ENCODE data around the gene SAYSD1. TPM values are rescaled to one million over a fixed set of nuclear protein-coding genes. Genes with fewer than 3 reads are reported as not detected.

The SAYSD1 gene
- total and polyA plus RNA-seq, 9 of the 15 experiments (the other 6 are each of a cell fraction or from before 2014, with no cell fraction given): 3.5 to 19.1 (median 12.4) TPM

DNA sequence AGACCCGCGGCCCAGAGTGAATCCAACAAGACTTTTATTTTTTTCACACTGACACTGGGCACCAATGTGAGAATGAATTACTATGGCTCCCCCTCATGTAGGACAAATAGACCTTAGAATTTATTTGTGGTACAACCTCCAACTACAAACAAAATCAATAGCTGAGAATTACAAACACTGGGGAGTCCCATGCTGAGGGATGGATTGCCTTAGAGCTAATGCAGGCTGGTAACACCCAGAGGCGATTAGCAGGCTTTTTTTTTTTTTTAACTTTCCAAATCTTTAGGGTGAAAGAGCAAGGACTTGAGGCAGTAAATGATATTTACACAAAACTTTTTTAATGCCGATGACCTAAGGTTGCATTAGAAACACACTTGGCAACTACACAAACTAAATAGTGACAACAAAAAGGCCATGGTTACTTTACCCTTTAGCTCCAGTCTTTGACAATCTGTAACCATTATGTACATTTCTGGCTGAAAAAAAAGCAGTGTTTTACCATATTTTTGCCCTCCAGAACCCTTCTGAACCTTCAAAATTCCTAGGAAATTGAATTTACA is 21.8 kb downstream of the SAYSD1 start (continued):
- TF ChIP-seq MYBL2 (IDR thresholded peaks at IDR 0.05; ENCODE audit: low read depth) (no peak), MYBL2 (CRISPR knock-in tag; IDR thresholded peaks at IDR 0.05; ENCODE audit: borderline replicate concordance) (no peak), SP1 (CRISPR knock-in tag; IDR thresholded peaks at IDR 0.05) (no peak)
- TF ChIP-seq, protein P1, sequence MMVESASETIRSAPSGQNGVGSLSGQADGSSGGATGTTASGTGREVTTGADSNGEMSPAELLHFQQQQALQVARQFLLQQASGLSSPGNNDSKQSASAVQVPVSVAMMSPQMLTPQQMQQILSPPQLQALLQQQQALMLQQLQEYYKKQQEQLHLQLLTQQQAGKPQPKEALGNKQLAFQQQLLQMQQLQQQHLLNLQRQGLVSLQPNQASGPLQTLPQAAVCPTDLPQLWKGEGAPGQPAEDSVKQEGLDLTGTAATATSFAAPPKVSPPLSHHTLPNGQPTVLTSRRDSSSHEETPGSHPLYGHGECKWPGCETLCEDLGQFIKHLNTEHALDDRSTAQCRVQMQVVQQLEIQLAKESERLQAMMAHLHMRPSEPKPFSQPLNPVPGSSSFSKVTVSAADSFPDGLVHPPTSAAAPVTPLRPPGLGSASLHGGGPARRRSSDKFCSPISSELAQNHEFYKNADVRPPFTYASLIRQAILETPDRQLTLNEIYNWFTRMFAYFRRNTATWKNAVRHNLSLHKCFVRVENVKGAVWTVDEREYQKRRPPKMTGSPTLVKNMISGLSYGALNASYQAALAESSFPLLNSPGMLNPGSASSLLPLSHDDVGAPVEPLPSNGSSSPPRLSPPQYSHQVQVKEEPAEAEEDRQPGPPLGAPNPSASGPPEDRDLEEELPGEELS (CRISPR knock-in tag; IDR thresholded peaks at IDR 0.05; ENCODE audit: borderline replicate concordance): no peak

DNA sequence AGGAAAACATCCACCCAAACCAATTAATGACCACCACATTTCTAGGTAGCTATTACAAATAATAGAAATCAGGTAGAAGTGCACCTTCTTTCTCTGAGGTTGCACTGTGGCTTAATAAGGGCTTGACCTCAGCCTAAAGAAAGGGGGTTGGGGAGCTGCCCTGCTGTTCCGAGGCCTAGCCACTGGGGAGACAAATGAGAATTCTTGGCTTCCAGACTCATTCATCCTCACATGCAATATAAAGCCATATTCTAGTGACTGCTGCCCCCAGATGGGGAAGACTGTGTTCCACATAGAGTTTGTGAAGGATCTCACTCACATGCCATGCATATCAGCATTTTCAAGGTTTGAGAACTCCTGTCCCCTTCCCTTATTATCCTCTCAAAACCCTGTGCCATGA is 22.9 kb downstream of the SAYSD1 start:
- Histone ChIP-seq H3K27ac (ENCODE audit: extremely low read depth, low read depth, low read length) (no peak overlapping the region), H3K4me2 (ENCODE audit: insufficient read depth, low read length) (no peak overlapping the region), H3K4me1 (replicated peaks in 1 of 2; ENCODE audit: control insufficient read depth in 2 of 2, insufficient read depth in 2 of 2, low read length in 2 of 2) (no peaks in the 10 kb centered on the region; a peak in 1 of 5 replicates), H3K27me3 (ENCODE audit: control insufficient read depth in 2 of 2, insufficient read depth in 2 of 2, low read length in 2 of 2) (peaks cover 31 to 39% of the 10 kb centered on the region in 2 experiments), H3K9me1 (ENCODE audit: control insufficient read depth, insufficient read depth, low read length) (no peaks in the 10 kb centered on the region), H3K79me2 (ENCODE audit: control insufficient read depth, insufficient read depth, low read length) (no peaks in the 10 kb centered on the region), H3K4me3 (no peak overlapping the region), H3K9ac (ENCODE audit: insufficient read depth in 1 of 2, low read depth in 2 of 2, low read length in 2 of 2) (no peak overlapping the region), H4K20me1 (replicated peaks; ENCODE audit: control insufficient read depth, insufficient read depth, low read length) (peaks cover 4% of the 10 kb centered on the region), H3K9me3 (replicated peaks; ENCODE audit: control insufficient read depth, insufficient read depth, low read depth, low read length) (no peaks in the 10 kb centered on the region), H2AFZ (ENCODE audit: low read depth, low read length) (no peak overlapping the region), H3K36me3 (ENCODE audit: control insufficient read depth, insufficient read depth, low read length) (no peaks in the 10 kb centered on the region)
- FAIRE-seq: no peak
- ATAC-seq: peak; percentile 86
- intact Hi-C loops (cut with micrococcal nuclease) (loop anchor here (2.0 kb wide), 1 partner anchor 89 kb away; no protein-coding TSS in a partner anchor), in situ Hi-C loops (cut with MboI) (no loop called here)
- DNase-seq (ENCODE audit: extremely low read depth in 1 of 4, low spot score in 3 of 4): peak; percentile 36 to 50 (median 41)
- ChIA-PET CTCF (ENCODE audit: low intra/inter-chr PET ratio) (interaction anchor here (0.6 to 1.3 kb wide), 3 partner anchors 89 to 220 kb away, joined by 3 to 7 read pairs (median 5); no protein-coding TSS in a partner anchor), POLR2A (interaction anchor here (0.6 kb wide), 2 partner anchors 96 to 227 kb away, joined by 3 read pairs; no protein-coding TSS in a partner anchor)
- WGBS (ENCODE audit: insufficient coverage, low coverage, missing lambda C conversion rate): 0% methylated on average over 1 of the region's 1 CpG
- BruUV-seq (replicated peaks): no TSS peak
- peak; percentile 23; the same call in 1 of the 2 replicates for TF ChIP-seq STAG1 (CRISPR knock-in tag; IDR thresholded peaks at IDR 0.05; ENCODE audit: borderline replicate concordance)
- TF ChIP-seq, protein P2, sequence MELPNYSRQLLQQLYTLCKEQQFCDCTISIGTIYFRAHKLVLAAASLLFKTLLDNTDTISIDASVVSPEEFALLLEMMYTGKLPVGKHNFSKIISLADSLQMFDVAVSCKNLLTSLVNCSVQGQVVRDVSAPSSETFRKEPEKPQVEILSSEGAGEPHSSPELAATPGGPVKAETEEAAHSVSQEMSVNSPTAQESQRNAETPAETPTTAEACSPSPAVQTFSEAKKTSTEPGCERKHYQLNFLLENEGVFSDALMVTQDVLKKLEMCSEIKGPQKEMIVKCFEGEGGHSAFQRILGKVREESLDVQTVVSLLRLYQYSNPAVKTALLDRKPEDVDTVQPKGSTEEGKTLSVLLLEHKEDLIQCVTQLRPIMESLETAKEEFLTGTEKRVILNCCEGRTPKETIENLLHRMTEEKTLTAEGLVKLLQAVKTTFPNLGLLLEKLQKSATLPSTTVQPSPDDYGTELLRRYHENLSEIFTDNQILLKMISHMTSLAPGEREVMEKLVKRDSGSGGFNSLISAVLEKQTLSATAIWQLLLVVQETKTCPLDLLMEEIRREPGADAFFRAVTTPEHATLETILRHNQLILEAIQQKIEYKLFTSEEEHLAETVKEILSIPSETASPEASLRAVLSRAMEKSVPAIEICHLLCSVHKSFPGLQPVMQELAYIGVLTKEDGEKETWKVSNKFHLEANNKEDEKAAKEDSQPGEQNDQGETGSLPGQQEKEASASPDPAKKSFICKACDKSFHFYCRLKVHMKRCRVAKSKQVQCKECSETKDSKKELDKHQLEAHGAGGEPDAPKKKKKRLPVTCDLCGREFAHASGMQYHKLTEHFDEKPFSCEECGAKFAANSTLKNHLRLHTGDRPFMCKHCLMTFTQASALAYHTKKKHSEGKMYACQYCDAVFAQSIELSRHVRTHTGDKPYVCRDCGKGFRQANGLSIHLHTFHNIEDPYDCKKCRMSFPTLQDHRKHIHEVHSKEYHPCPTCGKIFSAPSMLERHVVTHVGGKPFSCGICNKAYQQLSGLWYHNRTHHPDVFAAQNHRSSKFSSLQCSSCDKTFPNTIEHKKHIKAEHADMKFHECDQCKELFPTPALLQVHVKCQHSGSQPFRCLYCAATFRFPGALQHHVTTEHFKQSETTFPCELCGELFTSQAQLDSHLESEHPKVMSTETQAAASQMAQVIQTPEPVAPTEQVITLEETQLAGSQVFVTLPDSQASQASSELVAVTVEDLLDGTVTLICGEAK (IDR thresholded peaks at IDR 0.05): no peak
- TF ChIP-seq, protein P2 (CRISPR knock-in tag; IDR thresholded peaks at IDR 0.05): no peak
- TF ChIP-seq SMC3 (conservative IDR thresholded peaks at IDR 0.05; ENCODE audit: insufficient read depth, low read depth, low read length): peak; percentile 62
